ENCODE measurements around the gene ITPA.

ITPA gene

GRCh38 chr20:3209257-3209945 lies at the start of gene ITPA:
Gene ITPA (plus strand): TSS chr20:3209498. CDS start chr20:3209552, 54 bp downstream.
- DNase-seq (ENCODE audit: low read depth in 2 of 3, low spot score in 2 of 3) = peak; percentile 31 to 43 (median 41)

GRCh38 chr20:3160418-3160817 lies 48.9 kb upstream of the ITPA start:
- no peak for DNase-seq (ENCODE audit: low read depth in 2 of 3, low spot score in 2 of 3)

DNA sequence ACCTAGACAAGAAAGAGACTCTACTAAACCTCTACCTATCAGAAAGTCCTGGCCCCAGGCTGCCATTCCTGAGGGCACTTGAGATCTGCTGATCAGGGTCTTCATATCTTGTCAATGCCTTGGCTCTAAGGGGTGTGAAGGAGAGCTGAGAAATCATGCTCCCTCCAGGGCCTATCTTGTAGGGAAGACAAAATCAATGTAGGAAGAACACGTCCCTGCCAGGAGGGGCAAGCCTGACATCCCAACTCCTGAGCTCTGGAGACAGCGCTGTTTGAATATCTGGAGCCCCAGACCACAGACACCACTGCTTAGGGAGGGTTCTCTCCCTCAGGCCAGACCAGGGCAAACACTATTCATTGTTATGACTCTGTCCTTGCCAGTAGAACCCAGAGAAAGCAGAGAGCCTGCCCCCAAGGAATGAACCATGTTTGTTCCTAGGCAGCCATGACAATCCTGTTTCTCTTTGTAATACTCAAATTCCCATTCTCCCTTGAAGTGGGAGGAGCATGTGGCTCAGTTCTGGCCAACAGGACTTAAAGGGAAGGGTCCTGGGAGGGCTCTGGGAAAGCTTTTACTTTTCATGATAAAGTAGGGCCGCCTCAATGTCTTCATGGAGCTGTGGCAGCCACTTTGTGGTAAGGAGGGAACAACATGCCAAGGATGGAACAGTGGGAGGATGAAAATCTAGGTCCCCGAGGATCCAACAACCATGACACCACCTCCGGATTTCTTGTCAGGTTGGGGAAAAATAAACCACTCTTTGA lies 47.8 kb upstream of the ITPA start:
- no peak for DNase-seq (ENCODE audit: low read depth in 2 of 3, low spot score in 2 of 3)

- no peak for DNase-seq (ENCODE audit: low read depth in 2 of 3, low spot score in 2 of 3)
These were observed 47.2 kb upstream of the ITPA start for GRCh38 chr20:3162080-3162611.

DNA sequence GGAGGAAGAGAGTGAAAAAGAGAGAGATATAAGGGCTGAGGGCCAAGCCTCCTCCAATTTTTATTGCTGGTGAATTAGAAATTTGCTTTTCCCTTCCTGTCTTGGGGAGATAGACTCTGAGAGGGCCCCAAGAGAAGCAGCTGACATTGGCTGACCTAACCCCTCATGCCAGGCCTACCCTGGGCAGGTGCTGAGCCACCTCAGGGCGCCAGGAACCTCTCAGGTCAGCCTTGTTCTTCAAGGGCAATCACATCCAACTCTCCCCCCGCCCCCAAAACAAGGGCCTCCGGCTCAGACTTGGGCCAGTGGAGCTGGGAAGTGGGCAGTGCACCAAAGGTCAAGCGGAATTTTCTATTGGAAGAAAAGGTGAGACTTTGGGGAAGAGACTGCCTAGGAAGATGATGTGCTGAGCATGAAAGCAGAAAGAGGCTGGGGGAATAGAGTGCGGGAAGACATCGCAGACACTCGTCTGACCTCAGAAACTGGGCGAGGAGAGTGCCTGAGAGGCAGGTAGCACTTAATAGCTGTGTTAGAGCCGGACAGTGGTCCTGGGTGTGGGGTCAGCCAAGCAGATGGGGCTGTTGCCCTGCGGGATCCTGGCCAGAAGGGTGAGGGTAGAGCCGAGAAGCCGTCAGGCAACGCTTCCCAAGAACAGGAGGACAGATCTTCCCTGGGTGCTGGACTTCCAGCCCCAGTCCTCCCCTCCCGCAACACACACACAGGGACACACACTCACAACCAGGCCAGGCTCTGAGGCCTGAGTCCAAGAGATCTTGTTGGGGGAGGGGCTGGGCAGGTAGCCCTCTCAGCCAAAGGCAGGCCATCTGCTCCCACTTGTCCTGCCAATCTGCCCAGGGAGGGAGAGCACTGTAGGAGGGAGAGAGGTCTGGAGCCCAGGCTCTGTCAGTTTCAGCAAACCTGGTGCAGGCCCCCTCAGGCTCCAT lies 45.9 kb upstream of the ITPA start:
- no peak for DNase-seq (ENCODE audit: low read depth in 2 of 3, low spot score in 2 of 3)

DNA sequence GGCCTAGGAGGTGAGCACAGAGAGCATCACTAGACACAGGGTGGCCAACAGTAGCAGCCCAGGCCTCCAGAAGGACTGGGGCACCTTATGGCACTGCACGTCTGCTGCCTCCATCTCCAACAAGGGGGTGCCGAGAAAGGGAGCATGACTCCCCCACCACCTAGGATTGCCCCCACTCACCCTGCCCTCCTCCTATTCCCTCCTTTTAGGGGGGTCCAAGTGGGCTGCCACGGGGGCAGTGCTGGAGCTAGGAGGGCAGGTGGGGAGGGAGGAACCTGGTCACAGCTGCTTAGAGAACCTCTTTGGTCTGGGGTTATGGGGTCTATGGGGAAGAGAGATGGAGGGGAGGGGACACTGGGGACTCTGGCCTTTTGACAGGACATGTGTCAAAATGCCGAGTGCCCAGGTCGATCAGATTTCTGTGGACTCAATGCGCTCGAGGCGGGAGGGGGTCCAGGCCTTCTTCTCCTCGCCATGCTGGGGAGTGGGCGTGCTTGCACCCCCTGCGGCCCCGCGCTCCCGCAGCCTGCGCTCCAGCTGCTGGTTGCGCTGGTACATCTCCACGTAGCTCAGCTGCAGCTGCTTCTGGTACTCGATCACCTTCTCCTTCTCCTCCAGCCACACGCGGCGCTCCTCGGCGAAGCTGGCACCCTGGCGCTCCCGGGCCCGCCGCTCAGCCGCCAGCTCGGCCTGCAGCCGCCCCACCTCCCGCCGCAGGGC lies 45.1 kb upstream of the ITPA start:
- DNase-seq (ENCODE audit: low read depth in 2 of 3, low spot score in 2 of 3) = no peak

GRCh38 chr20:3164763-3165410 lies 44.4 kb upstream of the ITPA start:
- no peak for DNase-seq (ENCODE audit: low read depth in 2 of 3, low spot score in 2 of 3)

- no peak for DNase-seq (ENCODE audit: low read depth in 2 of 3, low spot score in 2 of 3)
These were observed 43.6 kb upstream of the ITPA start for GRCh38 chr20:3165473-3166337.

- DNase-seq (ENCODE audit: low read depth in 2 of 3, low spot score in 2 of 3) = no peak
These were observed 42.9 kb upstream of the ITPA start for GRCh38 chr20:3166338-3166912.

DNA sequence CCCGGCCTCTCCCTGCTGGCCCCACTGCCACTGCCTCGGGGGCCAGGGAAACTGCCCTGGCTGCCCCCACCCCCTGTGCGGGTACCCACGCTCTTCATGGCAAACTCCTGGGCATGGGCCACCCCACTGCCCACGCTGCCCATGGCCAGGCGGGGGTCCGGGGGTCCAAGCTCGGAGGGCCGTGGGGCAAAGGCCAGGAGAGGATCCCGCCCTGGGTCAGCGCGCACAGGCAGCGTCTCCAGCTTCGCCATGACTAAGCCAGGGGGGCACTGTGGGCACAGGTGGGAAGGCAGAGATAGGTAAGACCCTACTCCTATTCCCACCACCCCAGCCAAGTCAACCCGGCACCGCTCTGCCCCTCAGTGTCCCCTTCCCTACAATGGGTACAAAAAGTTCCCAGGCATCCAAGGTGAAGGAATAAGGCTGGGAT lies 42.4 kb upstream of the ITPA start:
- DNase-seq (ENCODE audit: low read depth in 2 of 3, low spot score in 2 of 3) = no peak

GRCh38 chr20:3167738-3168078 lies 41.6 kb upstream of the ITPA start:
- DNase-seq (ENCODE audit: low read depth in 2 of 3, low spot score in 2 of 3) = no peak

GRCh38 chr20:3168079-3168828 lies 41.0 kb upstream of the ITPA start:
- DNase-seq (ENCODE audit: low read depth in 2 of 3, low spot score in 2 of 3) = no peak

DNA sequence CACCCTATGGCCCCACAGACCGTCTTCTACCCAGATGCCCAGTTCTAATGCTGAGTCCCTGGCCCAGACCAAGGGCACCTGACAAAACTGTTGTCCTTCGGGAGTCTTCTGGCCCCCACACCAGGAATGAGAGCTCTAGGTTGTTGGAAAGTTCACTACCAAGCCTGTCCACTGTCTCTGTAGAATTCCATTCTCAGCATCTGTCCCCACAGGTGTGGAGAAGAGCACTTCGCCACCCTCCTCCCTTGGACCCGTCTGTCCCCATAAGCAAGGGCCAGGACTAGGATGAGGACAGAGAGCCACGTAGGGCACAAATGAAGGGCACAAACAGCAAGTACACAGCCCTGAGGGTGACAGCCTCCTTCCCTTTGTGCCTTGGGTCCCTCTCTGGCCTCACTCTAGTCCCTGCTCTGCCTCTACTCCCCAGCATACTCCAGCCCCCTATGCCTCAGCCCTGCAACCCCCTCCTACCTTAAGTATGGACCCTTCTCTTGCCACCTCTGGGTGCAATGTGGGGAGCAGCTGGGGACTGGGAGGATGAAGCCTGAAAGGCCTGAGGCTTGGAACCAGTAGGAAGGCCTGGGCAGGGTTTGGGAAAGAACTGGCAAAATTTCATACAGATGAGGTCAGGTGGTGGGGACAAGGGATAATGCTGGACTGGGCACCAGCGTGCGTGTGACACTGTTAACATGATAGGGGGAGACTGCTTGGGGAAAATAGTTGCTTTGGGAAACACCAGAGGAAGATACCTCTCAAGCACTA lies 40.3 kb upstream of the ITPA start:
- DNase-seq (ENCODE audit: low read depth in 2 of 3, low spot score in 2 of 3) = no peak

- no peak for DNase-seq (ENCODE audit: low read depth in 2 of 3, low spot score in 2 of 3)
These were observed 37.7 kb upstream of the ITPA start for GRCh38 chr20:3171391-3172125.

DNA sequence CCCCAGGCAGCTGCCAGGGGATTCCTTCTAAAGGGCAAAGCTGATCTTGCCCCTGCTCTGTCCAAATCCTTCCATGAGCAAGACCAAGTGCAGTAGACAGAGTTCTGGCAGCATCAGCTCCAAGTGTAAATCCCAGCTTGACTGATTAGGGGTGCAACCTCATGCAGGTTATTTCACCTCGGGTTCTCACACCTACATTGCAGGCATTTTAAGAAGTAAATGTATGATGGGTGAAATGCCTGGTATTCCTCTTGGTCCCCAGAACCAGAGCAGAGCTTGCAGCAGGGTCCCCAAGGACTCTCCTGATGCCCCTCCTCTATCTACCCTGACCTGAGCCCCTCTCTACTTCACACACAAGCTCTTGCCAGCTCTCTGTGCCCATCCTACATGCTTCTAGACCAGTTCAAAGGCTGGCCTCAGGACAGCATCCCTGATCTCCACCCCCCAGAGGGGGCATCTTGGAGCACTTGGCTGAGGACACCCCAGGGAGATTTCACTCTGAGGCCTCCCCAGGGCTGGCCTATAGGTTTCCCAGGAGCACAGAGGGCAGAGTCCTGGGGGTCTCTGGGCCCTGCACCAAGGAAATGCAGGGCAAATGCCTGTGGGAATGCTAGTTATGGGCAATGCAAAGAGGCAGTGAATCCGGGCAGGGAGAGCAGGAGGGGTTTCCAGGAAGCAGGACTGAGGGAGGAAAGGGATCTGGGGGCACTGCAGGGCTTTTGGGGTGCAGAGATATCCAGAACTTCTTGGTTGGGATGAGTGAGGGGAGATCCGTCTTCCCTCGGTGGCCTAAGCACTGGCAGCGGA lies 37.0 kb upstream of the ITPA start:
- DNase-seq (ENCODE audit: low read depth in 2 of 3, low spot score in 2 of 3) = no peak

Measured in activated CD8-positive, alpha-beta memory T cell treated with anti-CD3 and anti-CD28 coated beads for 48 hours (primary cell).